Spinal cord (tissue), 10 donors: Measurements from ENCODE around the gene FAR1. TPM values are rescaled to one million over a fixed set of nuclear protein-coding genes. Genes with fewer than 3 reads are reported as not detected.

Experiments used
- DNase-seq, 6 donors: peaks; one replicate each; pipeline versions ENCODE4 v3.0.0 to v3.0.0-alpha.2; 2013 to 2015; ENCODE audit warnings: low spot score in 6 of 6, low read depth in 4 of 6
- H3K27ac ChIP-seq: one replicate; pipeline ENCODE4 v1.5.1; 2013; ENCODE audit warnings: low read depth, low read length, control low read depth
- H3K27me3 ChIP-seq: one replicate; pipeline ENCODE4 v1.6.1; 2013; ENCODE audit warnings: low read length; ENCODE audit not compliant: control insufficient read depth, insufficient read depth
- H3K36me3 ChIP-seq: one replicate; pipeline ENCODE4 v1.6.1; 2013; ENCODE audit warnings: low read length; ENCODE audit not compliant: control insufficient read depth, insufficient read depth
- H3K4me1 ChIP-seq: one replicate; pipeline ENCODE4 v1.6.1; 2013; ENCODE audit warnings: low read length; ENCODE audit not compliant: control insufficient read depth, insufficient read depth
- H3K4me3 ChIP-seq: one replicate; pipeline ENCODE4 v1.5.1; 2013; ENCODE audit warnings: low read depth, low read length, control low read depth
- H3K9me3 ChIP-seq: one replicate; pipeline ENCODE4 v1.6.1; 2013; ENCODE audit warnings: low read length; ENCODE audit not compliant: control insufficient read depth, insufficient read depth
- WGBS: methylation state at CpG from one replicate; pipeline ENCODE4 v1.1.5; 2013; ENCODE audit warnings: missing lambda C conversion rate; ENCODE audit not compliant: insufficient coverage; 5-methylcytosine and 5-hydroxymethylcytosine counted together
- polyA plus RNA-seq, 2 donors: library from polyadenylated mRNA; unstranded; fragments of 120-200 nt; gene quantifications; one replicate each; pipeline ENCODE4 v1.2.1, GENCODE V29; 2013; ENCODE audit not compliant: insufficient read length in 2 of 2
- total RNA-seq, 2 donors: library from RNA; depleted of rRNA in 1 of 2; stranded (reverse); fragments of 120-200 nt in 1 of 2; fragments of >200 nt in 1 of 2; gene quantifications; one replicate each; pipeline versions ENCODE4 v1.2.3 to v1.2.4, GENCODE V29; 2013 to 2014
- donor health status: healthy.

The FAR1 gene
- total and polyA plus RNA-seq, 4 donors, result 55.0 to 160 (median 73.0) TPM

DNA sequence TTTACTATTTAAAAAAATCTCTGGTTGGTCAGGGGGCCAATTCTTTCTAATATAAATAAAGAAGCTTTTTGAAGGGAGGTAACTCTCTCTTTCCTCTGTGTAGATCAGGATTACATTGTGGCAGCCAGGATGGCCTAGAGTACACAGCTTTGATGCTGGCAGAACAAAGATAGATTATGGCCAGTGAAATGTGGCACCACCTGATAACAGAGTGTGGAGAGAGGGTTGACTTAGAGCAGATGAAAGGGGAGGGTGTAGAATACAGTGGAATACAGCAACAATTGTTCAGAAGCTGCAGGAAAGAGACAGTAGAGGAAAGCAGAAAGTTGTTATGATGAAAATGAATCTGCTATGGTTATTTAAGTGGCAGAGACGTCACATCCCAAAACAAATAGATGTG is 99.0 kb downstream of the FAR1 start:
- no CpG with 5 or more reads among the region's 1 CpG for WGBS
- peaks cover 4% of the 10 kb centered on the region for H3K9me3 ChIP-seq
- no peak for DNase-seq
- H3K27me3 ChIP-seq, result no peaks in the 10 kb centered on the region
- no peak overlapping the region for H3K27ac ChIP-seq
- H3K4me3 ChIP-seq, result no peak overlapping the region
- H3K36me3 ChIP-seq, result no peaks in the 10 kb centered on the region
- H3K4me1 ChIP-seq, result no peaks in the 10 kb centered on the region

GRCh38 chr11:13769188-13769587 is 100.7 kb downstream of the FAR1 start:
- 100% methylated on average over 1 of the region's 2 CpGs for WGBS
- H3K27ac ChIP-seq, result no peak overlapping the region

DNA sequence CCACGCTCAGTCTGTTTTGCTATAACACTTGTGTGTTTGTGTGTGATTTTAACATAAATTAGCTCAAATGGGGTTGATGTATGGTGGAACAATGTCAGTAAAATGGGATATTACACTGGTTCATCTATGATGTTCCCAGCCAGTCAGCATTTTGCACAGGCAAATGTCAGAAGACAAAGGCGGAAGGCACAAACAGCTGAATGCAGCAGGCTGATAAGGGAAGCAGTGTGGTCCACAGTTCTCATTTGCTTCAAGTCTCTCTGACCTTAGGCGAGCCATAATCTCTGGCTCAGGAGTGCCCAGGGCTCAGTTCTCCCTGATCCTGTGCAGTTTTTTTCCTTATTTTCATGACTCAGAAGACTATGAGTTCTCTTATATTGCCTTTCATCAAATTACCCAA is 102.7 kb downstream of the FAR1 start:
- Histone ChIP-seq H3K9me3 (peaks cover 6% of the 10 kb centered on the region), H3K4me1 (no peaks in the 10 kb centered on the region), H3K36me3 (no peaks in the 10 kb centered on the region), H3K4me3 (no peak overlapping the region), H3K27ac (no peak overlapping the region), H3K27me3 (no peaks in the 10 kb centered on the region)
- 77% methylated on average over 3 of the region's 3 CpGs for WGBS
- DNase-seq, result no peak

More at GRCh38 chr11:13769188-13769587, 100.7 kb downstream of the FAR1 start:
- H3K4me3 ChIP-seq, result no peak overlapping the region
- no peak for DNase-seq
- H3K27me3 ChIP-seq, result no peaks in the 10 kb centered on the region
- no peaks in the 10 kb centered on the region for H3K36me3 ChIP-seq
- H3K4me1 ChIP-seq, result no peaks in the 10 kb centered on the region
- peaks cover 6% of the 10 kb centered on the region for H3K9me3 ChIP-seq

GRCh38 chr11:13772223-13773046 is 104.0 kb downstream of the FAR1 start:
- peak; percentile 64 to 98 (median 78) for DNase-seq
- WGBS, result 49% methylated on average over 2 of the region's 5 CpGs
- H3K9me3 ChIP-seq, result peaks cover 6% of the 10 kb centered on the region

DNA sequence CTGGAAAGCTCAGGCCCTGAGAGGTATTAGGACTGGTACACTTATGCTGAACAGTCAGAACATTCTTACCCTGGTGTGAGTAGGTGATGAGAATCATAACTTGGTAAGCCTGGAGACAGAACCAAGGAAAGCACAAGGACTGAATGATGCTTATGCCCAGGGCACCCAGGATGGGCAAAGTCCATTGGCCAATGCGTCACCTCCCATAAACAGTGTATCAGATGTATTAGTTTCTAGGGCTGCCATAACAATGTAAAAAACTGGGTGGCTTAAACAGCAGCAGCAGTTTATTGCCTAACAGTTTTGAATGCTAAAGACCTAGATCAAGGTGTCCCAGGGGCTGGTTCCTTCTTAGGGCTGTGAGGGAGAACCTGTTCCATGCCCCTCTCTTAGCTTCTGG is 107.0 kb downstream of the FAR1 start:
- DNase-seq, result no peak
- H3K27ac ChIP-seq, result no peak overlapping the region
- H3K36me3 ChIP-seq, result no peaks in the 10 kb centered on the region
- WGBS, result no CpG with 5 or more reads among the region's 1 CpG
- no peak overlapping the region for H3K4me3 ChIP-seq
- peaks cover 2% of the 10 kb centered on the region for H3K9me3 ChIP-seq
- H3K4me1 ChIP-seq, result no peaks in the 10 kb centered on the region
- H3K27me3 ChIP-seq, result no peaks in the 10 kb centered on the region

More at GRCh38 chr11:13772223-13773046, 104.0 kb downstream of the FAR1 start:
- no peak overlapping the region for H3K4me3 ChIP-seq
- H3K27me3 ChIP-seq, result no peaks in the 10 kb centered on the region
- H3K36me3 ChIP-seq, result no peaks in the 10 kb centered on the region
- no peaks in the 10 kb centered on the region for H3K4me1 ChIP-seq
- no peak overlapping the region for H3K27ac ChIP-seq

DNA sequence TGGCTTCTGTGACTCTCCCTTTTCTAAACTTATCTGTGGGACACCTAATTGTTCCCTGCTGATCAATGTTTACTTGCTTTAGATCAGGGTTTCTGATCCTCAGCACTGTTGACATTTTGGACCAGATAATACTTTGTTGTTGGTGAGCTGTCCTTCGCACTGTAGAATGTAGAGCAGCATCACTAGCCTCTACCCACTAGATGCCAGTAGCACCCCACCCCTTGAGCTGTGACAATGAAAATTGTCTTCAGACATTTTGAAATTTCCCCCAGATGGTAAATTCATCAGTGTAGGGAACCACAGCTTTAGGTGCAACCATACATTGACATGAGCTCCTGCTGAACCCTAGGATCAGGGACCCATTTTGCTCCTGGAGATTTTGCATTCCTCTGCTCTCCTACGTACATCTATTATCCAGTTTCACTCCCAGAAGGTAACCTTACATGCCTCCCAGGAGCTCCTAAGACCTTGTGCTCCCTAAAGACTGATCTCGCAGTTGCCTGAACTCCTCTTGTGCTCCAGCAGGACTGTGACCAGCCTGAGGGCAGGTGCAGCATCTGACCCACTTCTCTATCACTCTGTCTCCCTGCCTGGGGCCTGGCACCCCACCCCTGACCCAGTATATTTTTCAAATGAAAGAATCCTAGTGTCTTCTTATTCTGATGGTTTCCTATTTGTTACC is 107.8 kb downstream of the FAR1 start:
- DNase-seq, result peak in 3 of 6 donors; percentile 27 to 84 (median 50)
- H3K4me1 ChIP-seq, result no peaks in the 10 kb centered on the region
- H3K4me3 ChIP-seq, result no peak overlapping the region
- peaks cover 2% of the 10 kb centered on the region for H3K9me3 ChIP-seq
- H3K27me3 ChIP-seq, result no peaks in the 10 kb centered on the region
- H3K27ac ChIP-seq, result no peak overlapping the region
- no peaks in the 10 kb centered on the region for H3K36me3 ChIP-seq
- WGBS, result 97% methylated on average over 2 of the region's 3 CpGs

- peaks cover 2% of the 10 kb centered on the region for H3K9me3 ChIP-seq
- WGBS, result 29% methylated on average over 5 of the region's 7 CpGs
- H3K27ac ChIP-seq, result no peak overlapping the region
- H3K36me3 ChIP-seq, result no peaks in the 10 kb centered on the region
- DNase-seq, result no peak
- no peaks in the 10 kb centered on the region for H3K27me3 ChIP-seq
- no peak overlapping the region for H3K4me3 ChIP-seq
- no peaks in the 10 kb centered on the region for H3K4me1 ChIP-seq
Observed at GRCh38 chr11:13777341-13777985, 109.0 kb downstream of the FAR1 start.

DNA sequence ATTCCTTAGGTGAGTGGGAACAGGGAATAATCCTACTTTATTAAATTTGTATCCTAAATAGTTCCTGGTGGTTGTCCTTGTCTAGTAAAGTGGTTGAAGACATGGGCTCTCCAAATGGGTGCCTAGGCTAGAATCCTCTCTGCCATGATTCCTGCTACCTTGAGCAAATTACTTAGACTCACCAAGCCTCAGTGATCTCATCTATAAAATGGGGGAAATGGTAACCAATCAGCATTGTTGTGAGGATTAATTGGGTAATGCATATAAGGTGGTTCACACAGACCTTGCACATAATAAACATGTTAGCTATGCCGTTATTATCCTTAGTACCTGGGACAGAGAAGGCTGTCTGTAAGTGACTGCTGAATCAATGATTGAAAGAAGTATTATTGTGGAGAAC is 109.9 kb downstream of the FAR1 start:
- Histone ChIP-seq H3K4me1 (no peaks in the 10 kb centered on the region), H3K9me3 (peaks cover 2% of the 10 kb centered on the region), H3K36me3 (no peaks in the 10 kb centered on the region), H3K27ac (no peak overlapping the region), H3K27me3 (no peaks in the 10 kb centered on the region), H3K4me3 (no peak overlapping the region)
- 60% methylated on average over 1 of the region's 1 CpG for WGBS
- DNase-seq, result no peak

DNA sequence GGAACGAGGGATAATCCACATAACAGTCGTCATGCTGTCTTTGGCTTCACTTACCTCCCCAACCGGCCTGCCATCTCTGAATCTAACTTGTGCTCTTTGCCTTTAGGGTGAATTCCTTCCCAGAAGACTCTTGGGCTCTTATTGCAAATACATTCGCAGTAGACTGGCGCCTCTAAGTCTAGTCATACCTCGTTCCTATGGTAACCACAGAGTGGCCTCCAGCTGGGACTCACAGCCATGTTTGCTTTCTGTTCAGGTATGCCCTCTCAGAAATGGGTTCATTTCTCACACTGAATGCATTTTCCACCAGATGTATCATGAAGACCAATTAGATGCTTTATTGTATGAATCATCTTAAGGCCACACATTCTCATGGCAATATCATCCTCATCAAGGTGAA is 112.7 kb downstream of the FAR1 start:
- H3K36me3 ChIP-seq, result no peaks in the 10 kb centered on the region
- no peak overlapping the region for H3K27ac ChIP-seq
- peaks cover 4% of the 10 kb centered on the region for H3K4me1 ChIP-seq
- DNase-seq, result no peak
- WGBS, result 94% methylated on average over 6 of the region's 6 CpGs
- no peaks in the 10 kb centered on the region for H3K27me3 ChIP-seq
- no peak overlapping the region for H3K4me3 ChIP-seq
- H3K9me3 ChIP-seq, result no peaks in the 10 kb centered on the region
